PC-3 (cell line): ENCODE results near the gene LYPD3. TPM values are rescaled to one million over a fixed set of nuclear protein-coding genes. Genes with fewer than 3 reads are reported as not detected.

Experiments used
- ATAC-seq: fragments of 200-7000 bp; cut with Tn5 transposase; 2 replicates; pipeline ENCODE4 v1.9.1; 2020; ENCODE audit warnings: mild to moderate bottlenecking, moderate library complexity
- BruUV-seq: library from RNA; stranded (reverse); fragments of 400-500 nt; replicated peaks from 2 replicates; lab custom pipeline; 2021; lab: Mats Ljungman, UMichigan
- CTCF ChIA-PET: fragments of 300-600 bp; sonication (Branson Sonifier 250); formaldehyde crosslinking; loops from one replicate; lab custom pipeline; 2022; ENCODE audit warnings: antibody characterized with exemption; lab: Charles Lee
- POLR2A ChIA-PET: fragments of 300-600 bp; sonication (Branson Sonifier 250); formaldehyde crosslinking; loops from one replicate; lab custom pipeline; 2022; ENCODE audit warnings: antibody characterized with exemption; ENCODE audit not compliant: unreplicated experiment; lab: Charles Lee
- DNase-seq: peaks from one replicate; pipeline ENCODE4 v3.0.0-alpha.2; 2015
- H2AFZ ChIP-seq: fragments of 300-600 bp; sonication (generic); 2 replicates; pipeline ENCODE4 v1.6.0; 2016; ENCODE audit warnings: antibody characterized with exemption, low read length
- H3F3A ChIP-seq: fragments of 300-600 bp; sonication (generic); one replicate; pipeline ENCODE4 v1.6.0; 2017; ENCODE audit warnings: antibody characterized with exemption, low read length, control low read depth, mild to moderate bottlenecking; ENCODE audit not compliant: unreplicated experiment
- H3K27ac ChIP-seq: fragments of 300-600 bp; sonication (generic); 2 replicates; pipeline ENCODE4 v1.5.1; 2016; ENCODE audit warnings: mild to moderate bottlenecking, low read length
- H3K27me3 ChIP-seq: fragments of 300-600 bp; sonication (generic); 2 replicates; pipeline ENCODE4 v1.6.1; 2016; ENCODE audit warnings: low read length, mixed read lengths
- H3K36me3 ChIP-seq: fragments of 300-600 bp; sonication (generic); 2 replicates; pipeline ENCODE4 v1.6.1; 2016; ENCODE audit warnings: low read depth, mixed run types, low read length, mixed read lengths
- H3K4me1 ChIP-seq: fragments of 300-600 bp; sonication (generic); 2 replicates; pipeline ENCODE4 v1.5.1; 2016; ENCODE audit warnings: low read length; ENCODE audit not compliant: insufficient read depth
- H3K4me2 ChIP-seq: fragments of 300-600 bp; sonication (generic); 2 replicates; pipeline ENCODE4 v1.6.0; 2016; ENCODE audit warnings: low read length
- H3K4me3 ChIP-seq: fragments of 300-600 bp; sonication (generic); 2 replicates; pipeline ENCODE4 v1.5.1; 2016; ENCODE audit warnings: mild to moderate bottlenecking, low read length, mixed read lengths
- H3K79me2 ChIP-seq: fragments of 300-600 bp; sonication (generic); 2 replicates; pipeline ENCODE4 v1.6.1; 2017; ENCODE audit warnings: low read length, mixed read lengths
- H3K9ac ChIP-seq: fragments of 300-600 bp; sonication (generic); 2 replicates; pipeline ENCODE4 v1.6.0; 2016; ENCODE audit warnings: mild to moderate bottlenecking, low read length
- H3K9me2 ChIP-seq: fragments of 300-600 bp; sonication (generic); replicated peaks from 2 replicates; pipeline ENCODE4 v1.6.1; 2016; ENCODE audit warnings: mixed run types, low read length, mixed read lengths
- H3K9me3 ChIP-seq: fragments of 300-600 bp; sonication (generic); 2 replicates; pipeline ENCODE4 v1.6.1; 2016; ENCODE audit warnings: low read length, mixed read lengths
- H4K20me1 ChIP-seq: fragments of 300-600 bp; sonication (generic); 2 replicates; pipeline ENCODE4 v1.6.1; 2016; ENCODE audit warnings: low read length, mixed read lengths
- EZH2 ChIP-seq: fragments of 300-600 bp; sonication (generic); IDR thresholded peaks from one replicate; pipeline ENCODE4 v1.6.1; 2017; ENCODE audit warnings: antibody characterized with exemption, mild to moderate bottlenecking, low read length; ENCODE audit not compliant: unreplicated experiment
- EZH2phosphoT487 ChIP-seq: fragments of 300-600 bp; sonication (generic); IDR thresholded peaks from 2 replicates; pipeline ENCODE4 v1.6.1; 2018; ENCODE audit warnings: mild to moderate bottlenecking, antibody characterized with exemption, low read length, borderline replicate concordance
- intact Hi-C: fragments of 100-400 bp; cut with micrococcal nuclease; formaldehyde crosslinking; loops from 2 replicates; pipeline ENCODE4 v1.9.0; 2023
- total RNA-seq: library from RNA; depleted of rRNA; stranded (reverse); fragments of >200 nt; gene quantifications from 2 replicates; pipeline ENCODE4 v1.2.3, GENCODE V29; 2014
- TF ChIP-seq, protein P1 (sequence below): fragments of 300-600 bp; sonication (generic); conservative IDR thresholded peaks from 2 replicates; pipeline ENCODE4 v1.5.1; 2017; ENCODE audit warnings: antibody characterized with exemption, low read depth, mild to moderate bottlenecking, low read length

The LYPD3 gene
- total RNA-seq, 1 experiment from 2014 or later, result 16.8 TPM

DNA sequence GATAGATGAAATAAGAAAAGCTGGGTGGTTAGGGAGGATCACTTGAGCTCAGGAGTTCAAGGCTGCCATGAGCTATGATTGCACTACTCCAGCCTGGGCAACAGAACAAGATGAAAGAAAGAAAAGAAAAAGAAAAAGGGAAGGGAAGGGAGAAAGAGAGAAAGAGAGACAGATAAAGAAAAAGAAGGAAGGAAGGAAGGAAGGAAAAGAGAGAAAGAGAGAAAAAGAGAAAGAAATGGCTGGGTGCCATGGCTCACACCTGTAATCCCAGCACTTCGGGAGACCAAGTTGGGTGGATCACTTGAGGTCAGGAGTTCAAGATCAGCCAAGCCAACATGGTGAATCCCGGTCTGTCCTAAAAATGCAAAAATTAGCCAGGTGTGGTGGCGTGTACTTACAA lies 29.6 kb downstream of the LYPD3 start:
- POLR2A ChIA-PET, result no interaction called here
- Histone ChIP-seq H3K27me3 (no peaks in the 10 kb centered on the region), H3F3A (peaks cover 6% of the 10 kb centered on the region), H3K4me3 (no peak overlapping the region), H3K79me2 (no peaks in the 10 kb centered on the region), H3K9ac (no peak overlapping the region), H4K20me1 (no peaks in the 10 kb centered on the region), H2AFZ (no peak overlapping the region), H3K27ac (no peak overlapping the region), H3K9me2 (no peaks in the 10 kb centered on the region), H3K4me1 (peaks cover 20% of the 10 kb centered on the region), H3K4me2 (no peak overlapping the region), H3K9me3 (no peaks in the 10 kb centered on the region), H3K36me3 (no peaks in the 10 kb centered on the region)
- no TSS peak for BruUV-seq
- TF ChIP-seq, protein P1, sequence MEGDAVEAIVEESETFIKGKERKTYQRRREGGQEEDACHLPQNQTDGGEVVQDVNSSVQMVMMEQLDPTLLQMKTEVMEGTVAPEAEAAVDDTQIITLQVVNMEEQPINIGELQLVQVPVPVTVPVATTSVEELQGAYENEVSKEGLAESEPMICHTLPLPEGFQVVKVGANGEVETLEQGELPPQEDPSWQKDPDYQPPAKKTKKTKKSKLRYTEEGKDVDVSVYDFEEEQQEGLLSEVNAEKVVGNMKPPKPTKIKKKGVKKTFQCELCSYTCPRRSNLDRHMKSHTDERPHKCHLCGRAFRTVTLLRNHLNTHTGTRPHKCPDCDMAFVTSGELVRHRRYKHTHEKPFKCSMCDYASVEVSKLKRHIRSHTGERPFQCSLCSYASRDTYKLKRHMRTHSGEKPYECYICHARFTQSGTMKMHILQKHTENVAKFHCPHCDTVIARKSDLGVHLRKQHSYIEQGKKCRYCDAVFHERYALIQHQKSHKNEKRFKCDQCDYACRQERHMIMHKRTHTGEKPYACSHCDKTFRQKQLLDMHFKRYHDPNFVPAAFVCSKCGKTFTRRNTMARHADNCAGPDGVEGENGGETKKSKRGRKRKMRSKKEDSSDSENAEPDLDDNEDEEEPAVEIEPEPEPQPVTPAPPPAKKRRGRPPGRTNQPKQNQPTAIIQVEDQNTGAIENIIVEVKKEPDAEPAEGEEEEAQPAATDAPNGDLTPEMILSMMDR, result no peak
- no peak for TF ChIP-seq EZH2phosphoT487
- no peak for TF ChIP-seq EZH2
- intact Hi-C loops, result no loop called here
- CTCF ChIA-PET, result no interaction called here
- DNase-seq (no peak), ATAC-seq (no peak)

DNA sequence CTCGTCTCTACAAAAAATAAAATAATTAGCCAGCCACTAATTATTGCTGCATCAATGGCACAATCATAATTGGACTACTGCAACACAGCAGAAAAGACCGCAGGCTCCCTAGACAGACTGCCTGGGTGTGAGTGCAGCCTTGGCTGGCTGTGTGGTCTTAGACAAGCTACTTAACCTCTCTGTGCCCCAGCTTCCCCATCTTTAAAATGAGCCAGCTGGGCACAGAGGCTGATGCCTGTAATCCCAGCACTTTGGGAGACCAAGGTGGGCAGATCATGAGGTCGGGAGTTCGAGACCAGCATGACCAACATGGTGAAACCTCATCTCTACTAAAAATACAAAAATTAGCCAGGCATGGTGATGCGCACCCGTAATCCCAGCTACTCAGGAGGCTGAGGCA lies 31.7 kb downstream of the LYPD3 start:
- H3K9ac ChIP-seq, result no peak overlapping the region
- no peaks in the 10 kb centered on the region for H3K9me2 ChIP-seq
- no peak for ATAC-seq
- intact Hi-C loops, result loop anchor here (1.0 kb wide), 1 partner anchor 86 kb away; no protein-coding TSS in a partner anchor
- ChIA-PET CTCF (no interaction called here), POLR2A (no interaction called here)
- no peak for TF ChIP-seq EZH2
- TF ChIP-seq, protein P1, result no peak
- TF ChIP-seq EZH2phosphoT487, result no peak
- H3K27ac ChIP-seq, result no peak overlapping the region
- no peaks in the 10 kb centered on the region for H3K36me3 ChIP-seq
- peaks cover 12% of the 10 kb centered on the region for H3K4me1 ChIP-seq
- no peak overlapping the region for H2AFZ ChIP-seq
- DNase-seq, result no peak
- no peaks in the 10 kb centered on the region for H3K9me3 ChIP-seq
- H3K4me3 ChIP-seq, result no peak overlapping the region
- no peak overlapping the region for H3K4me2 ChIP-seq
- H3K79me2 ChIP-seq, result no peaks in the 10 kb centered on the region
- no TSS peak for BruUV-seq
- H3K27me3 ChIP-seq, result no peaks in the 10 kb centered on the region
- H3F3A ChIP-seq, result peaks cover 4% of the 10 kb centered on the region
- no peaks in the 10 kb centered on the region for H4K20me1 ChIP-seq

DNA sequence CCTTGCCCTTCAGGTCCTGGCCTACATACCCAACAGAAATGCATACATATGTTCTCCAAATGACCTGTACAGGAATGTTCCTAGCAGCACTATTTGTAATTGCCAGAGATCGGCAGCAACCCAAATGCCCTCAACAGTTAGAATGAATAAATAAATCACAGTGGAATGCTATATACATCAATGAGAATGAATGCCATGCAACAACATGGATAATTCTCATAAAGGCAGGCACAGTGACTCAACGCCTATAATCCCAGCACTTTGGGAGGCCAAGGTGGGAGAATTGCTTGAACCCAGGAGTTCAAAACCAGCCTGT lies 32.1 kb downstream of the LYPD3 start:
- Histone ChIP-seq H3K4me2 (no peak overlapping the region), H4K20me1 (no peaks in the 10 kb centered on the region), H3K27me3 (no peaks in the 10 kb centered on the region), H3K36me3 (no peaks in the 10 kb centered on the region), H3F3A (peaks cover under 1% of the 10 kb centered on the region), H2AFZ (no peak overlapping the region), H3K9me2 (no peaks in the 10 kb centered on the region), H3K79me2 (no peaks in the 10 kb centered on the region), H3K4me1 (peaks cover 8% of the 10 kb centered on the region), H3K9ac (no peak overlapping the region), H3K27ac (no peak overlapping the region), H3K4me3 (no peak overlapping the region), H3K9me3 (no peaks in the 10 kb centered on the region)
- no peak for DNase-seq
- no TSS peak for BruUV-seq
- no peak for ATAC-seq
- ChIA-PET CTCF (interaction anchor here (0.6 to 1.5 kb wide), 3 partner anchors 14 to 86 kb away, joined by 3 to 9 read pairs (median 8); partner anchors contain the start of gene PHLDB3), POLR2A (no interaction called here)
- intact Hi-C loops, result loop anchor here (1.0 kb wide), 1 partner anchor 86 kb away; no protein-coding TSS in a partner anchor
- TF ChIP-seq EZH2phosphoT487, result no peak
- TF ChIP-seq EZH2, result no peak
